Activated CD4-positive, alpha-beta T cell treated with anti-CD3 and anti-CD28 coated beads, Interleukin-2, amount 10 ng/mL, durations not matched to agents 7 days and 5 days (primary cell): Measurements from ENCODE around the gene SBK3. TPM values are rescaled to one million over a fixed set of nuclear protein-coding genes. Genes with fewer than 3 reads are reported as not detected.
"Not testable (repeated sequence)": the region's sequence is repeated elsewhere in the genome, so short reads cannot be mapped to it uniquely, and the experiment has no call there.

Experiments
- CTCF ChIA-PET: fragments of 350-600 bp; sonication (Branson Sonifier 250); formaldehyde crosslinking; loops from one replicate; lab custom pipeline; 2021; ENCODE audit warnings: antibody characterized with exemption; lab: Charles Lee
- POLR2A ChIA-PET: fragments of 350-600 bp; sonication (Branson Sonifier 250); formaldehyde crosslinking; loops from one replicate; lab custom pipeline; 2021; ENCODE audit warnings: antibody characterized with exemption; lab: Charles Lee
- DNase-seq: peaks from one replicate; pipeline ENCODE4 v3.0.0-alpha.2; 2020
- H3K27ac Mint-ChIP-seq: one replicate; pipeline ENCODE4 v1.8.0; 2021; ENCODE audit warnings: mild to moderate bottlenecking, moderate library complexity, mixed read lengths
- H3K27me3 Mint-ChIP-seq: one replicate; pipeline ENCODE4 v1.8.0; 2021; ENCODE audit warnings: mixed read lengths
- H3K36me3 Mint-ChIP-seq: one replicate; pipeline ENCODE4 v1.8.0; 2021; ENCODE audit warnings: low read depth, mixed read lengths
- H3K4me1 Mint-ChIP-seq: one replicate; pipeline ENCODE4 v1.8.0; 2021; ENCODE audit warnings: mixed read lengths
- H3K4me3 Mint-ChIP-seq: one replicate; pipeline ENCODE4 v1.8.0; 2021; ENCODE audit warnings: mild to moderate bottlenecking, moderate library complexity, mixed read lengths
- H3K9me3 Mint-ChIP-seq: one replicate; pipeline ENCODE4 v1.8.0; 2021; ENCODE audit warnings: mixed read lengths
- total RNA-seq, 2 experiments: library from RNA; stranded (reverse); gene quantifications; one replicate each; pipeline ENCODE4 v1.2.3, GENCODE V29; 2021

The SBK3 gene
- total RNA-seq, 2 experiments from 2014 or later, result not detected

DNA sequence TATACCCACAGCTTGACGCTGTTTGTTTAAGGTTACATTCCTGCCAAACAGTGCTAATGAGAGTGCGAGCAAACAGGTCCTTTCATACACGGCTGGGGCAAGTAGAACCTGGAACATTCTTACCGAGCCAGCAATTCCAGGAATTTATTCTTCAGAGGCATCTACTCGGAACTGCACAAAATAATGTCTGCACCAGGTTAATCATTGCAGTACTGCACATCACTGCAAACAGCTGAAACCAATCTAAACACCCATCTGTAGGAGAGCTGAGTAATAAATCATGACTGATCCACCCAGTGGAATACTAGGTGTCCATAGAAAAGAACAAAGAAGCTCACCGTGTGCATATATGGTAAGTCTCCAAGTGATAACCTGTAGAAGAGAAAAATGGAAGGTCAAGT, 36.5 kb upstream of the SBK3 start:
- DNase-seq, result no peak
- peak overlapping the region; percentile 78 for H3K4me3 Mint-ChIP-seq
- ChIA-PET CTCF (interaction anchor here (0.7 to 0.9 kb wide), 3 partner anchors 24 to 1418 kb away, joined by 3 to 5 read pairs (median 3); partner anchors contain the start of gene ZNF865), POLR2A (interaction anchor here (1.5 kb wide), 1 partner anchor 18 kb away, joined by 6 read pairs; the partner anchor contains the start of genes FIZ1 and ZNF524)
- H3K4me1 Mint-ChIP-seq, result peaks cover 35% of the 10 kb centered on the region
- no peak overlapping the region for H3K27ac Mint-ChIP-seq
- H3K36me3 Mint-ChIP-seq, result peaks cover 10% of the 10 kb centered on the region
- no peaks in the 10 kb centered on the region for H3K9me3 Mint-ChIP-seq
- peaks cover 17% of the 10 kb centered on the region for H3K27me3 Mint-ChIP-seq

DNA sequence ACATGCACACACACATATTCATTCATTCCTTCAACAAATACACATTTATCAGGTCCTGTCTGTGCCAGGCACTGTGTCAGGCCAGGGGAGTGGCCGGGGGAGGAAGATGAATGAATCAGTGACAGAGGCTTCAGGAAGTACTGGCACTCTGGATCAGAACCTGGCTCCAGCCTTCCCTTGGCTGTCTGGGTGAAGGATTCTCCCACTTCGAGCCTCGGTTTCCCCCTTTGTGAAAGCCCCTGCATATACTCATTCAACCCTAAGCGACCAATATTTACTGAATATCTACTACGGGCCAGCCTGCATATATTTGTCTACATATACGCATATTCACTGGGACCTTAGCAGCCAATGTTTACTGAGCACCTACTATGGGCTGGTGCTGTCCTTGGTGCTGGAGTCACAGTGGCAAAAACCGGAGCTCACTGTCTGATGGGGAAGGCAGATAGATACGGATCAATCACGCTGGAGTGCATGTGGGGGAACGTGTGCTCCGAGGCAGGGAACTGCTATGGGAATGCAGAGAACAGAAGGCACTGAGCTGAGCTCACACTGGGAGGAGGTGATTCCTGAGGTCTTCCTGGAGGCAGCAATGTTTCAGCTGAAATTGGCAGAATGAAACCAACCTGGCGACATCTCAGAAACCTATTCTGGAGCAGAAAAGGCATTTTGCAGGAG, 35.9 kb upstream of the SBK3 start:
- peak; percentile 42 for DNase-seq
- Mint-ChIP-seq H3K27ac (peak overlapping the region; percentile 84), H3K27me3 (peaks cover 13% of the 10 kb centered on the region), H3K4me1 (peaks cover 31% of the 10 kb centered on the region), H3K4me3 (peak overlapping the region; percentile 78), H3K36me3 (peaks cover 12% of the 10 kb centered on the region), H3K9me3 (no peaks in the 10 kb centered on the region)
- ChIA-PET CTCF (interaction anchor here (0.7 to 1.0 kb wide), 4 partner anchors 16 to 52 kb away, joined by 3 to 5 read pairs (median 3); partner anchors contain the start of gene ZNF865), POLR2A (interaction anchor here (1.5 kb wide), 1 partner anchor 18 kb away, joined by 6 read pairs; the partner anchor contains the start of genes FIZ1 and ZNF524)

DNA sequence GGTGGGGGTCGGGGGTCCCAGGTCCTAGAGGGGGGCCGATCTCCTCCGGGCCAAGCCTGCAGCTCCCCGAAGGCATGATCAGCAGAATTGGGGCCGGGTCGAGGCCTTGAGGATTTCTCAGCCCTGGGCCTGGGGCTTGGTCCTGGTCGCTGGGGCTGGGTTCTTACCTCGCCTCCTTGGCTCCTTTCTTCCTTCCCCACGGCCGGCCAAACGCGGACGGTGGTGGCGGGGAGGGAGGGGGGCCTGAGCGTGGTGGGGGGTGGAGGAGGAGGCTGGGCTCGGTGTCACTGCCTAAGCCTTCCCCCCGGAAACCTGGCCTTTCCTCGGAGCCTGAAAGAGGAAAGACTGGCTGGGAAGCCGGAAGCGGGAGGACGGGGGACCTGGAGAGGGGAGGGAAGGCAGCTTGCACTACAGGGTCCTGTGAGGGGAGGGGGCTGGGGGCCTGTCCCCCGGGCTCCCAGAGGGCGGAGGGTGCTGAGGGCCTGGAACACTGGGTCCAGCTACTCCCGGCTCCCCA, 35.3 kb upstream of the SBK3 start, which contains the start of gene ZNF579:
TSS of gene ZNF579 (minus strand) at position 221 of the 517 bp plus-strand sequence. CDS start 1,209 bp downstream, outside the sequence.
- Mint-ChIP-seq H3K36me3 (peaks cover 12% of the 10 kb centered on the region), H3K4me3 (peak within 1 kb of the TSS; percentile 78), H3K9me3 (no peaks in the 10 kb centered on the region), H3K27ac (peak within 1 kb of the TSS; percentile 84), H3K4me1 (peaks cover 26% of the 10 kb centered on the region), H3K27me3 (peaks cover 9% of the 10 kb centered on the region)
- CTCF ChIA-PET, result interaction anchor here (1.0 kb wide), 2 partner anchors 15 to 47 kb away, joined by 3 read pairs; no protein-coding TSS in a partner anchor
- DNase-seq, result peak; percentile 77
- POLR2A ChIA-PET, result interaction anchor here (1.5 kb wide), 1 partner anchor 19 kb away, joined by 6 read pairs; the partner anchor contains the start of genes FIZ1 and ZNF524

DNA sequence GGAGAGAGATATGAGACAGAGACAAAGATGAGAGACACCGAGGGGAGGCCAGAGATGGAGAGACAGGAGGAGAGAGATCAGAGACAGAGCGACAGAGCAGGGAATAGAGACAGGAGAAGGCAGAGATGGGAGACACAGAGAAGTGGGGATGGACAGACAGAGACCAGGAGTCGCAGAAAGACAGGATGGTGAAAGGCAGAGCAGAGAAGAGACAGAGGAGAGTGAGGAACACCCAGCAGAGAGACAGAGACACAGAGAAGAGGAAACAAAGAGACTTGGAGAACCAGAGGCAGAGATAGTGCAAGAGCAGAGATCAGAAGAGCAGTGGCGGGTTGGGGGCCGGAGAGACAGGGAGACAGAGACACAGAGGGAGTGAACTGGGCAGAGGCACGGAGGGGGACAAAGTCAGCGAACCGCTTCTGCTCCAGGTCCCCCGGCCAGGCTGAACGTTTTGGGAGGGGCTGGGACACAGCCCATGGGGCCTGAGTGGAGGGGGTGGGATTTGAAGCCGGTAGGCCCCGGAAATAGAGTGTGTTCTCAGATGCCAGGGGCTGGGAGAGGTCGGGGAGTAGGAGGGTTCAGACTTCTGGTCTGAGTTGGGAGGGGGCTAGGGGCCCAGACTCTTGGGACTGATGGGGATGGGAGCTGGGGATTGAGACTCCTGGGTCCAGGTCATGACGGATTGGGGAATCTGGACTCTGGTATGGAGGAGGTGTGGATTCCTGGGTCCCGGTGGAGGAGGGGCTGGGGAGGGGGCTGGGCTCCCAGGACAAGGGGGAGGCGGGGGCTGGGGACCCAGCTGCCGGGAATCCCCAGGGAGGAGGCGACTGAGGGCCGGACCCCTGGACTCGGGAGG, 34.7 kb upstream of the SBK3 start:
- POLR2A ChIA-PET, result no interaction called here
- peaks cover 12% of the 10 kb centered on the region for H3K36me3 Mint-ChIP-seq
- no peaks in the 10 kb centered on the region for H3K9me3 Mint-ChIP-seq
- CTCF ChIA-PET, result interaction anchor here (1.0 kb wide), 2 partner anchors 15 to 46 kb away, joined by 3 read pairs; no protein-coding TSS in a partner anchor
- peak overlapping the region; percentile 83 for H3K27ac Mint-ChIP-seq
- H3K4me1 Mint-ChIP-seq, result peaks cover 21% of the 10 kb centered on the region
- DNase-seq, result peak; percentile 26
- H3K4me3 Mint-ChIP-seq, result peak overlapping the region; percentile 78
- peaks cover 4% of the 10 kb centered on the region for H3K27me3 Mint-ChIP-seq

DNA sequence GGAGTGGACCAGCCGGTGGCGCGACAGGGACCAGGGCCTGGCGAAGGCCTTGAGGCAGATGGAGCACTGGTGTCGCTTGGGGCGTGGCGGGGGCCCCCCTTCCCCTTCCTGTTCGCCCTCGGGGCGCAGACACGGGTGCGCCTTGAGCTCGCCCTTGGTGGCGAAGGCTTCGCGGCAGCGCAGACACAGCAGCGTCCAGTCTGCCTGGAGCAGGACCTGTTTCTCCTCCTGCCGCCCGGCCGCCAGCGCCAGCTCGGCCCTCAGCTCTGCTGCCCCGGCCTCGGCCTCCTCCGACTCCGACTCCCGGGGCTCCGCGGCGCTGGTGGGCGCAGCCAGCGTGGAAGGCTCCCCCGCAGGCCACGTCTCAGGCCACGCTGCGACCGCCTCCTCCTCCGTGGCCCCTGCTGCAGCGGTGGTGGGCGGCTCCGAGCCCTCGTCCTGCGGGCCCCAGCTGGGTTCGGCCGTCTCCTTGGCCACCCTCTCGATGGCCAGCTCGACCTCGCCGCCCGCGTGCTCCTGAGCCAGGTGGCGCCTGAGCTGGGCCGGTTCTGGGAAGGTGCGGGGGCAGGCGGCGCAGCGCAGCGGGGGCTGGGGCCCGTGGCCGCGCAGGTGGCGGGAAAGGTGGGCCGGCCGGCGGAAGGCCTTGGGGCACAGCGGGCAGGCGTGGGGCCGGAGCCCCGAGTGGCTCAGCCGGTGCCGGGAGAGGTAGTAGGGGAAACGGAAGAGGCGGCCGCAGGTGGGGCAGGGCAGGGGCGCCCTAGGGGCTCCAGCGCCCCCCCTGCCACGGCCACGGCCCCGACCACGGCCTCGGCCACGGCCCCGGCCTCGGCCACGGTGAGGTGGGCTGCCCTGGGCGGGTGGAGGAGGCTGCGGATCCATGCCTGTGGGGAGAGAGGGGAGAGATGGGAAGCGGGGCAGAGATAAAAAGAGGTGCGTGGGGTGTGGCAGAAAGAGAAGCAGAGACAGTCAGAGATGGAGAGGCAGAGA, 33.7 kb upstream of the SBK3 start:
- CTCF ChIA-PET, result no interaction called here
- POLR2A ChIA-PET, result no interaction called here
- Mint-ChIP-seq H3K4me3 (peak overlapping the region; percentile 78), H3K9me3 (no peaks in the 10 kb centered on the region), H3K27ac (peak overlapping the region; percentile 83), H3K4me1 (peaks cover 21% of the 10 kb centered on the region), H3K36me3 (peaks cover 12% of the 10 kb centered on the region), H3K27me3 (no peaks in the 10 kb centered on the region)
- no peak for DNase-seq

DNA sequence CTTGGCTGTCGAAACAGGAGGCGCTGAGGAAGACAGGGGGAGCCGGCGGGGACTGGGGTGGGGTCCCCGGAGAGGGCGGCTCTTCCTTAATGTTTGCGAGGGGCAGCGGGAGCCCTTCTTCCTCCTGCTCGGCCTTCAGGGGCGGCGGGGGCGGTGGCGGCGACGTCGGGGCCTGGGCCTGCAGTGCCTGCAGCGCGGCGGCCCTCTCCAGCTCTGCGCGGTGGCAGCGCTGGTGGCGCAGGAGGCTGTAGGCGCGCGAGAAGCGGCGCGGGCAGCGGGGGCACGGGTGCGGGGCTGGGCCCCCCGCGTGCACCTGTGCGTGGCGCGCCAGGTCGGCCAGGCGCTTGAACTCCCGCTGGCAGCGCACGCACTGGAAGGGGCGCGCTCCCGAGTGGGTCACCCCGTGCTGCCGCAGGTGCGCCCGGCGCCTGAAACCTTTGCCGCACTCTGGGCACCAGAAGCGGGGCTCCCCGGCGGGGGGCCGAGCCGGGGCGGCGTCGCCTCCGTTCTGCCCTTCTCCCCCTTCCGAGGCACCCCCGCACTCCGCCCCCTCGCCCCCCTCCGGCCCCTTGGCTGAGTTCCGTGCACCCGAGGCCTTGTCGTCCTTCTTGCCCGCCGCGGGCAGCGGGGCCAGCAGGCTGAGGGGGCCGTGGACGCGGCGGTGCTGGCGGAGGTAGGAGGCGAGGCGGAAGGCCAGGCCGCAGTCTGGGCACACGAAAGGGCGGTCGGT, 32.9 kb upstream of the SBK3 start:
- ChIA-PET CTCF (no interaction called here), POLR2A (no interaction called here)
- Mint-ChIP-seq H3K4me3 (no peak overlapping the region), H3K9me3 (no peaks in the 10 kb centered on the region), H3K4me1 (peaks cover 21% of the 10 kb centered on the region), H3K27ac (no peak overlapping the region), H3K36me3 (peaks cover 12% of the 10 kb centered on the region), H3K27me3 (no peaks in the 10 kb centered on the region)
- DNase-seq, result no peak

DNA sequence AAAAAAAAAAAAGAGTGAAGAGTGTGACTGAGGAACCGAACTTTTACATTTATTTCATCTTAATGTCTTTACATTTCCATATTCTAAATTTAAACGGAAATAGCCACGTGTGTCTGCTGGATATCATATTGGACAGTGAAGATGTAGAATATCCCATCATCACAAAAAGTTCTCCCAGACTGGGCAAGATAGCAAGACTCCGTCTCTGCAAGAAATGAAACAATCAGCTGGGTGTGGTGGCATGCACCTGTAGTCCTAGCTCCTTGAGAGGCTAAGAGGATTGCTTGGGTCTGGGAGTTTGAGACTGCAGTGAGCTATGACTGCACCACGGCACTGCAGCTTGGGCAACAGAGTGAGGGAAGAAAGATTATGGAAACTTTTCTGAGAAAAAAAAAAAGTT, 31.4 kb upstream of the SBK3 start:
- peaks cover 12% of the 10 kb centered on the region for H3K36me3 Mint-ChIP-seq
- CTCF ChIA-PET, result interaction anchor here (0.6 to 1.5 kb wide), 2 partner anchors 56 to 69 kb away, joined by 3 to 4 read pairs; no protein-coding TSS in a partner anchor
- POLR2A ChIA-PET, result no interaction called here
- no peak overlapping the region for H3K4me3 Mint-ChIP-seq
- H3K9me3 Mint-ChIP-seq, result no peaks in the 10 kb centered on the region
- no peaks in the 10 kb centered on the region for H3K27me3 Mint-ChIP-seq
- peaks cover 17% of the 10 kb centered on the region for H3K4me1 Mint-ChIP-seq
- no peak for DNase-seq
- H3K27ac Mint-ChIP-seq, result no peak overlapping the region

DNA sequence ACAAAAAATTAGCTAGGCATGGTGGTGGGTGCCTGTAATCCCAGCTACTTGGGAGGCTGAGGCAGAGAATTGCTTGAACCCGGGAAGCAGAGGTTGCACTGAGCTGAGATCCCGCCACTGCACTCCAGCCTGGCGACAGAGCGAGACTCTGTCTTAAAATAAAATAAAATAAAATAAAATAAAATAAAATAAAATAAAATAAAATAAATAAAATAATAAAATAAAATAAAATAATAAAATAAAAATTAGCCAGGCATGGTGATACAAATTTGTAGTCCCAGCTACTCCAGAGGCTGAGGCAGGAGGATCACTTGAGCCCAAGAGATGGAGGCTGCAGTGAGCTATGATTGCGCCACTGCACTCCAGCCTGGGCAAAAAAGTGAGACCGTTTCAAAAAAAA, 28.6 kb upstream of the SBK3 start:
- not testable (repeated sequence) for DNase-seq, H3K4me3 Mint-ChIP-seq, H3K9me3 Mint-ChIP-seq, H3K4me1 Mint-ChIP-seq, H3K27me3 Mint-ChIP-seq, H3K36me3 Mint-ChIP-seq, H3K27ac Mint-ChIP-seq
- ChIA-PET CTCF (interaction anchor here (0.6 kb wide), 2 partner anchors 51 to 380 kb away, joined by 3 to 4 read pairs; no protein-coding TSS in a partner anchor), POLR2A (interaction anchor here (0.7 kb wide), 2 partner anchors 13 to 1385 kb away, joined by 3 to 4 read pairs; partner anchors contain the start of gene MBOAT7)

DNA sequence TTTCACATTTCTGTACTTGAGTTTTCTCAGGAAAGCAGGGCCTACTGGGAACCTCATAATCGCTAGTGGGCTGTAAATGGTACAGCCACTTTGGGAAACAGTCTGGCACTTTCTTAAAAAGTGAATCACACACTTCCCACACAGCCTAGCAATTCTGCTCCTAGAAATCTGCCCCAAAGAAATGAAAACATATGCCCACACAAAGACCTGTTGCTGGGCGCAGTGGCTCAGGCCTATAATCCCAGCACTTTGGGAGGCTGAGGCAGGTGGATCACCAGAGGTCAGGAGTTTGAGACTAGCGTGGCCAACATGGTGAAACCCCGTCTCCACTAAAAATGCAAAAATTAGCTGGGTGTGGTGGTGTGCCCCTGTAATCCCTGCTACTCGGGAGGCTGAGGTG, 24.1 kb upstream of the SBK3 start:
- H3K27ac Mint-ChIP-seq, H3K27me3 Mint-ChIP-seq, H3K36me3 Mint-ChIP-seq, DNase-seq, POLR2A ChIA-PET, H3K4me3 Mint-ChIP-seq, H3K9me3 Mint-ChIP-seq, CTCF ChIA-PET, H3K4me1 Mint-ChIP-seq: not testable (repeated sequence)

DNA sequence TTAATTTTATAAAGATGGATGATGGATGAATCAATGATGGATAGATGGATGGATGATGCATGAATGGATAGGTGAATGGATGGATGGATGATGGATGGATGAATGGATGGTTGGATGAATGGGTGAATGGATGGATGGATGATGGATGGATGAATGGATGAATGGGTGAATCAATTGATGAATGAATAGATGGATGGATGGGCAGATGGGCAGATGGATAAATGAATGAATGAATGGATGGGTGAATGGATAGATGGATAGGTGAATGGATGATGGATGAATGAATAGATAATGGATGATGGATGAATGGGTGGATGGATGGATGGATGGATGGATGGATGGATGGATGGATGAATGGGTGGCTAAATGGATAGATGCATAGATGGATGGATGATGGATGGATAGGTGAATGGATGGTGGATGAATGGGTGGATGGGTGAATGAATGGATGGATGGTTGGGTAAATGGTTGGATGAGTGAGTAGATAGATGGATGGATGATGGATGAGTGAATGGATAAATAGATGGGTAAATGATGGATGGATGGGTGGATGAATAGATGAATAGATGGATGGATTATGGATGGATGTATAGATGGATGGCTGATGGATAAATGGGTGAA, 22.5 kb upstream of the SBK3 start:
- ChIA-PET CTCF (no interaction called here), POLR2A (no interaction called here)
- Mint-ChIP-seq H3K27me3 (no peaks in the 10 kb centered on the region), H3K4me3 (no peak overlapping the region), H3K27ac (no peak overlapping the region), H3K36me3 (no peaks in the 10 kb centered on the region), H3K4me1 (no peaks in the 10 kb centered on the region), H3K9me3 (no peaks in the 10 kb centered on the region)
- no peak for DNase-seq

DNA sequence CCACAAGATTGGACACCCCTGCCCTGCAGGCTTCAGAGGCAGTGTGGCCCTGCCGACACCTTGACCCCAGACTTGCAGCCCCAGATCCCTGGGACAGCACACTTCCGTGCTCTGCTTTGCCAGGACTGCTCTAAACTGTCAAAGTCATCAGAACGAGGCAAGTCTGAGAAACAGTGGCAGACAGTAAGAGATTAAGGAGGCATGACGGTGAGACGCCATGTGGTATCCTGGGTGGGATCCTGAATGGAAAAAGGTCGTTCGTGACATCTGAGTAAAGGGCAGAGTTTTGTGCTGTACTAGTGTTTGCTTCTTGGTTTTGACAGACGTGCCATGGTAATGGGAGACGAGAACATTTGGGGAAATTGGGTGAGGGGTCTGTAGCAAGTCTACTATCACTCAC, 21.5 kb upstream of the SBK3 start:
- no peak for DNase-seq
- ChIA-PET POLR2A (no interaction called here), CTCF (no interaction called here)
- no peak overlapping the region for H3K4me3 Mint-ChIP-seq
- no peaks in the 10 kb centered on the region for H3K36me3 Mint-ChIP-seq
- H3K9me3 Mint-ChIP-seq, result no peaks in the 10 kb centered on the region
- H3K27me3 Mint-ChIP-seq, result no peaks in the 10 kb centered on the region
- no peaks in the 10 kb centered on the region for H3K4me1 Mint-ChIP-seq
- no peak overlapping the region for H3K27ac Mint-ChIP-seq
